K562 (cell line): Measurements from ENCODE around the gene CCT5. TPM values are rescaled to one million over a fixed set of nuclear protein-coding genes. Genes with fewer than 3 reads are reported as not detected.

Source experiments
- BMI1 ChIP-seq: fragments of 150-350 bp; IDR thresholded peaks from 2 replicates; pipeline ENCODE4 v1.6.1; 2014; ENCODE audit warnings: low read length
- CEBPG ChIP-seq, 3 experiments: fragments of 200-800 bp in 1 of 3; sonication (Bioruptor generic) in 1 of 3; sonication (generic) in 1 of 3; formaldehyde crosslinking in 1 of 3; IDR thresholded peaks in 2 of 3; conservative IDR thresholded peaks in 1 of 3; 2 replicates each; pipeline versions ENCODE4 v1.6.1 to v1.8.0; 2016 to 2022; ENCODE audit warnings: missing compliant biosample characterization in 2 of 3, missing genetic modification characterization in 2 of 3, mild to moderate bottlenecking in 1 of 3, missing genetic modification reagents in 1 of 3
- E2F3 ChIP-seq: fragments of 250-450 bp; sonication (Bioruptor Pico); IDR thresholded peaks from 2 replicates; pipeline ENCODE4 v1.4.0; 2020; ENCODE audit warnings: mild to moderate bottlenecking
- HMG20B ChIP-seq: fragments of 250-450 bp; sonication (Bioruptor Pico); IDR thresholded peaks from 2 replicates; pipeline ENCODE4 v1.5.0; 2021; ENCODE audit warnings: mild to moderate bottlenecking
- LARP7 ChIP-seq: fragments of 450-650 bp; IDR thresholded peaks from 2 replicates; pipeline ENCODE4 v1.6.1; 2016
- MAZ ChIP-seq, 2 experiments: fragments of 450-650 bp in 1 of 2; sonication (generic) in 1 of 2; formaldehyde crosslinking; IDR thresholded peaks in 1 of 2; conservative IDR thresholded peaks in 1 of 2; 2 replicates each; pipeline versions ENCODE4 v1.4.0 to v1.5.0; 2020; ENCODE audit warnings: mild to moderate bottlenecking in 1 of 2, missing genetic modification reagents in 1 of 2
- NFIX ChIP-seq: fragments of 250-450 bp; sonication (Bioruptor Pico); IDR thresholded peaks from 2 replicates; pipeline ENCODE4 v1.4.0; 2020; ENCODE audit warnings: low read depth, mild to moderate bottlenecking, moderate library complexity
- TEAD1 ChIP-seq, 2 experiments: fragments of 450-650 bp in 1 of 2; sonication (generic) in 1 of 2; formaldehyde crosslinking; IDR thresholded peaks; 2 replicates each; pipeline versions ENCODE4 v1.4.0 to v1.8.0; 2020 to 2022; ENCODE audit warnings: mild to moderate bottlenecking in 2 of 2, missing genetic modification reagents in 1 of 2
- TFE3 ChIP-seq: fragments of 450-650 bp; formaldehyde crosslinking; IDR thresholded peaks from 2 replicates; pipeline ENCODE4 v1.4.0; 2020; ENCODE audit warnings: mild to moderate bottlenecking, mixed read lengths
- ZNF3 ChIP-seq: fragments of 250-450 bp; sonication (Bioruptor Pico); IDR thresholded peaks from 2 replicates; pipeline ENCODE4 v1.5.0; 2021; ENCODE audit warnings: mild to moderate bottlenecking, moderate library complexity
- ZNF644 ChIP-seq: fragments of 200-800 bp; sonication (Bioruptor generic); IDR thresholded peaks from 2 replicates; pipeline ENCODE4 v1.6.1; 2016; ENCODE audit warnings: low read depth, missing genetic modification characterization, missing compliant biosample characterization
- polyA plus RNA-seq, 8 experiments: library from polyadenylated mRNA; depleted of rRNA in 4 of 8; stranded (reverse) in 5 of 8; unstranded in 3 of 8; fragments of >200 nt; fragmentation: Nextera tagmentation in 2 of 8; fragmentation: Illumina TruSeq in 1 of 8; extraction: Ambion mirVana in 2 of 8; extraction: Trizol in 1 of 8; gene quantifications; 2 replicates each; pipeline versions ENCODE4 v1.2.1 to v1.2.3, GENCODE V29; 2011 to 2014; ENCODE audit warnings: inconsistent platforms in 1 of 8, missing spikeins in 1 of 8
- total RNA-seq, 7 experiments: library from RNA; depleted of rRNA in 6 of 7; stranded (reverse); fragments of >200 nt in 6 of 7; fragmentation: Illumina TruSeq in 2 of 7; extraction: Trizol in 2 of 7; gene quantifications; 2 replicates each; pipeline versions ENCODE4 v1.2.1 to v1.2.3, GENCODE V29; 2011 to 2021; ENCODE audit warnings: low replicate concordance in 1 of 7
- TF ChIP-seq, protein P1 (sequence below): sonication (generic); formaldehyde crosslinking; IDR thresholded peaks from 2 replicates; pipeline ENCODE4 v1.8.1; 2022; ENCODE audit warnings: missing genetic modification reagents
- TF ChIP-seq, protein P2 (sequence below): fragments of 450-650 bp; IDR thresholded peaks from 2 replicates; pipeline ENCODE4 v1.6.1; 2017; ENCODE audit warnings: antibody characterized with exemption, mild to moderate bottlenecking
- TF ChIP-seq, protein P3 (sequence below): fragments of 450-650 bp; IDR thresholded peaks from 2 replicates; pipeline ENCODE4 v1.7.1; 2018; ENCODE audit warnings: mild to moderate bottlenecking, low read depth; ENCODE audit not compliant: partially characterized antibody
- TF ChIP-seq, protein P4 (sequence below): sonication (generic); formaldehyde crosslinking; IDR thresholded peaks from 2 replicates; pipeline ENCODE4 v1.9.0; 2022; ENCODE audit warnings: mild to moderate bottlenecking, missing genetic modification reagents

The CCT5 gene
- total and polyA plus RNA-seq, 9 of the 15 experiments (the other 6 are each of a cell fraction or from before 2014, with no cell fraction given): 782 to 1,606 (median 1,153) TPM

DNA sequence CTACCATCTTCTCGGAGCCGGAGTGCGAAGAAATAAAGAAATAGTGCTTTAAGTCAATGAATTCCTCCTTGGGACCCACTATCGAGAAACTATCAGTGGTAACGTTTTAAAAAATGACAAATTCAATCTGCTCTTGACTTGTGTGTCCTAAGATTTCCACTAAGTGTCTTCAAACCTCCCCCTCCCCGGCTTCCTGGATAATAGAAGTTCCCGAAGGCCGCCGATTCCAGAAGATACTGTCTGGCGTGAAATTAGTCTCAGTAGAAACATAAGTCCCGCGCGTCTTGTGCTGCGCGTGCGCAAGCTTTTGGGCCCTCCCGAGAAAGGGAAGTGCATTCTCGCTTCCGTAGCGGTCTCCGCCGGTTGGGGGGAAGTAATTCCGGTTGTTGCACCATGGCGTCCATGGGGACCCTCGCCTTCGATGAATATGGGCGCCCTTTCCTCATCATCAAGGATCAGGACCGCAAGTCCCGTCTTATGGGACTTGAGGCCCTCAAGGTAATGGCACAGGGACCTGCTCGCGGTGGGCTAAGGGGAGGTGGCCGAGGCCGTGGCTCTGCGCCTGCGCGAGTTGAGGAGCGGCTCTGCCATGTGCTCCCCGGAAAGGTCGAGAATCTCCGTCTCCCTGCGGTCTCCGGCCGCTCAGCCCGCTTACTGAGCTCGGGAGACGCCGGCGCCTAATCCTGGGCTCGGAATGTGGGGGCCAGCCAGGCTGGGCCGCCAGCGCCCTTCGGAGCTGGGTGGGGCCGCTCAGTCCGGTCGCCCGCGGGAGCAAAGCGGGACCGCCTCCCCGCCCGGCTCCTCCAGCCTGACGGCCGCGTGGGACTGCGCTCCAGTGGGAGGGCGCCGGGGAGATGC lies at the start of gene CCT5 (continued):
- TF ChIP-seq HMG20B (CRISPR knock-in tag) (no peak), ZNF3 (CRISPR knock-in tag) (no peak), BMI1 (no peak), TFE3 (no peak), LARP7 (no peak), MAZ (CRISPR knock-in tag; conservative IDR thresholded peaks at IDR 0.05 in 1 of 2, IDR thresholded peaks at IDR 0.05 in 1 of 2) (peak; percentile 71 to 75), CEBPG (CRISPR knock-in tag; IDR thresholded peaks at IDR 0.05) (peak; percentile 85), CEBPG (tag; conservative IDR thresholded peaks at IDR 0.05 in 1 of 2, IDR thresholded peaks at IDR 0.05 in 1 of 2) (peak in 1 of 2 experiments; percentile 76; a peak in 2 of 4 replicates), E2F3 (0 out of 2 replicates have a peak, but pooled peaks have one; percentile 69), TEAD1 (CRISPR knock-in tag; IDR thresholded peaks at IDR 0.05) (peak in 1 of 2 experiments; percentile 90; a peak in 2 of 4 replicates), ZNF644 (tag) (0 out of 2 replicates have a peak, but pooled peaks have one; percentile 57), NFIX (CRISPR knock-in tag) (no peak)
- TF ChIP-seq, protein P1, sequence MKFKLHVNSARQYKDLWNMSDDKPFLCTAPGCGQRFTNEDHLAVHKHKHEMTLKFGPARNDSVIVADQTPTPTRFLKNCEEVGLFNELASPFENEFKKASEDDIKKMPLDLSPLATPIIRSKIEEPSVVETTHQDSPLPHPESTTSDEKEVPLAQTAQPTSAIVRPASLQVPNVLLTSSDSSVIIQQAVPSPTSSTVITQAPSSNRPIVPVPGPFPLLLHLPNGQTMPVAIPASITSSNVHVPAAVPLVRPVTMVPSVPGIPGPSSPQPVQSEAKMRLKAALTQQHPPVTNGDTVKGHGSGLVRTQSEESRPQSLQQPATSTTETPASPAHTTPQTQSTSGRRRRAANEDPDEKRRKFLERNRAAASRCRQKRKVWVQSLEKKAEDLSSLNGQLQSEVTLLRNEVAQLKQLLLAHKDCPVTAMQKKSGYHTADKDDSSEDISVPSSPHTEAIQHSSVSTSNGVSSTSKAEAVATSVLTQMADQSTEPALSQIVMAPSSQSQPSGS (CRISPR knock-in tag): no peak
- TF ChIP-seq, protein P2, sequence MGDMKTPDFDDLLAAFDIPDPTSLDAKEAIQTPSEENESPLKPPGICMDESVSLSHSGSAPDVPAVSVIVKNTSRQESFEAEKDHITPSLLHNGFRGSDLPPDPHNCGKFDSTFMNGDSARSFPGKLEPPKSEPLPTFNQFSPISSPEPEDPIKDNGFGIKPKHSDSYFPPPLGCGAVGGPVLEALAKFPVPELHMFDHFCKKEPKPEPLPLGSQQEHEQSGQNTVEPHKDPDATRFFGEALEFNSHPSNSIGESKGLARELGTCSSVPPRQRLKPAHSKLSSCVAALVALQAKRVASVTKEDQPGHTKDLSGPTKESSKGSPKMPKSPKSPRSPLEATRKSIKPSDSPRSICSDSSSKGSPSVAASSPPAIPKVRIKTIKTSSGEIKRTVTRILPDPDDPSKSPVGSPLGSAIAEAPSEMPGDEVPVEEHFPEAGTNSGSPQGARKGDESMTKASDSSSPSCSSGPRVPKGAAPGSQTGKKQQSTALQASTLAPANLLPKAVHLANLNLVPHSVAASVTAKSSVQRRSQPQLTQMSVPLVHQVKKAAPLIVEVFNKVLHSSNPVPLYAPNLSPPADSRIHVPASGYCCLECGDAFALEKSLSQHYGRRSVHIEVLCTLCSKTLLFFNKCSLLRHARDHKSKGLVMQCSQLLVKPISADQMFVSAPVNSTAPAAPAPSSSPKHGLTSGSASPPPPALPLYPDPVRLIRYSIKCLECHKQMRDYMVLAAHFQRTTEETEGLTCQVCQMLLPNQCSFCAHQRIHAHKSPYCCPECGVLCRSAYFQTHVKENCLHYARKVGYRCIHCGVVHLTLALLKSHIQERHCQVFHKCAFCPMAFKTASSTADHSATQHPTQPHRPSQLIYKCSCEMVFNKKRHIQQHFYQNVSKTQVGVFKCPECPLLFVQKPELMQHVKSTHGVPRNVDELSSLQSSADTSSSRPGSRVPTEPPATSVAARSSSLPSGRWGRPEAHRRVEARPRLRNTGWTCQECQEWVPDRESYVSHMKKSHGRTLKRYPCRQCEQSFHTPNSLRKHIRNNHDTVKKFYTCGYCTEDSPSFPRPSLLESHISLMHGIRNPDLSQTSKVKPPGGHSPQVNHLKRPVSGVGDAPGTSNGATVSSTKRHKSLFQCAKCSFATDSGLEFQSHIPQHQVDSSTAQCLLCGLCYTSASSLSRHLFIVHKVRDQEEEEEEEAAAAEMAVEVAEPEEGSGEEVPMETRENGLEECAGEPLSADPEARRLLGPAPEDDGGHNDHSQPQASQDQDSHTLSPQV: no peak
- TF ChIP-seq, protein P3, sequence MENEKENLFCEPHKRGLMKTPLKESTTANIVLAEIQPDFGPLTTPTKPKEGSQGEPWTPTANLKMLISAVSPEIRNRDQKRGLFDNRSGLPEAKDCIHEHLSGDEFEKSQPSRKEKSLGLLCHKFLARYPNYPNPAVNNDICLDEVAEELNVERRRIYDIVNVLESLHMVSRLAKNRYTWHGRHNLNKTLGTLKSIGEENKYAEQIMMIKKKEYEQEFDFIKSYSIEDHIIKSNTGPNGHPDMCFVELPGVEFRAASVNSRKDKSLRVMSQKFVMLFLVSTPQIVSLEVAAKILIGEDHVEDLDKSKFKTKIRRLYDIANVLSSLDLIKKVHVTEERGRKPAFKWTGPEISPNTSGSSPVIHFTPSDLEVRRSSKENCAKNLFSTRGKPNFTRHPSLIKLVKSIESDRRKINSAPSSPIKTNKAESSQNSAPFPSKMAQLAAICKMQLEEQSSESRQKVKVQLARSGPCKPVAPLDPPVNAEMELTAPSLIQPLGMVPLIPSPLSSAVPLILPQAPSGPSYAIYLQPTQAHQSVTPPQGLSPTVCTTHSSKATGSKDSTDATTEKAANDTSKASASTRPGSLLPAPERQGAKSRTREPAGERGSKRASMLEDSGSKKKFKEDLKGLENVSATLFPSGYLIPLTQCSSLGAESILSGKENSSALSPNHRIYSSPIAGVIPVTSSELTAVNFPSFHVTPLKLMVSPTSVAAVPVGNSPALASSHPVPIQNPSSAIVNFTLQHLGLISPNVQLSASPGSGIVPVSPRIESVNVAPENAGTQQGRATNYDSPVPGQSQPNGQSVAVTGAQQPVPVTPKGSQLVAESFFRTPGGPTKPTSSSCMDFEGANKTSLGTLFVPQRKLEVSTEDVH: peak; percentile 65
- TF ChIP-seq, protein P4, sequence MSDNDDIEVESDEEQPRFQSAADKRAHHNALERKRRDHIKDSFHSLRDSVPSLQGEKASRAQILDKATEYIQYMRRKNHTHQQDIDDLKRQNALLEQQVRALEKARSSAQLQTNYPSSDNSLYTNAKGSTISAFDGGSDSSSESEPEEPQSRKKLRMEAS: peak; percentile 97
